CD4-positive, alpha-beta T cell treated with Interleukin-10 for 1 hour (primary cell): ENCODE data around the gene EPN1.
A peak's percentile ranks its signal among the peaks of the same experiment; 100 is the strongest.

ENCODE experiments used
- DNase-seq: peaks from one replicate; pipeline ENCODE4 v3.0.0-alpha.2; 2020

The EPN1 gene

DNA sequence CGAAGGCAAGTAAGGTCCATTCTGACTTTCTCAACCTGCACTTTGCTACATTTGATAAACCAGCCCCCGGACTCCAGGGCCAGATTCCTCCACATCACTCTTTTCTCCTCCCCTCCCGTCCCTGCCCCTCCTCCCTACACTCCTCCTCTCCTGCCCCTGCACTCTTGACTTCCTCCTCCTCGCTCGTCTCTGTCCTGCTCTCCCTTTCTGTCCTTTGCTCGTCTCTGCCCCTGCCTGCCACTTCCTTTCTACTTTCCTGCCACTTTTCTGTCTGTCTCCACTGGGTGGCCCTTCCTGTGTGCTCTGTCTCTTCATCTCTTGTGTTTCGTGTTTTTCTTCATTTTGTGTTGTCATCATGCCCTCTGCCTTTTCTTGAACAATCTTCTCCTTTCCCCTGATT, 13.2 kb upstream of the EPN1 start:
- DNase-seq: no peak

DNA sequence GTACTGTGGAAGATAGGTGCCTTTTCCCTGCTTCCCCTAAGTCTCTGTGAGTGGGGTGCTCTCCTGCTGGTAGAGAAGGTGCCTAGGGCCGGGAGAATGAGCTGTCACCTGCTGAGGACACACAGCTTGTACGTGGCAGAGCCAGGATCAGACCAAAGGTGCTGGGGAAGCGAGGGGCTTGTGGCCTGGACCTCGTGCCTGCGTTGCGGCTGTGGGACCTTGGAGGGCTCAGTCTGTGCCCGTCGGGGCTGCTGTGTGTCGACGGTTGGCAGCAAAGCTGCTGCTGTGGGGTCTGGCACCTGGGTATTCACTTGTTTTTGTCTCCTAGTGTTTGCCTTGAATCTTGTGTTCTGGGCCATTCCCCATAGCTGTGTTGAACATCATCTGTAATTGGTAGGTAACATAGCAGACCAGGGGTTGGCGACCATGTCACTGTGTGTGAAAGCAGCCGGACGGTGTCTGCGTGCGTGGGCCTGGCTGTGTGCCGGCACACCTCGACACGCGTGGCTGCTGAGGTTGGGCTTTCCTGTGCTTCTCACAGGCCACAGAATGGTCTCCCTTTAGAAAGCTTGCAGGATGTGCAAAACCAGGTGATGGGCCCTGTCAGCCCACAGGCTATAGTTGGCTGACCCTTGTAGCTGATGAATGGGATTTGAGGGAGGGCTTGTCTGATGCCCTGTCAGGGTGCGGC, 11.0 kb upstream of the EPN1 start:
- DNase-seq: no peak

DNA sequence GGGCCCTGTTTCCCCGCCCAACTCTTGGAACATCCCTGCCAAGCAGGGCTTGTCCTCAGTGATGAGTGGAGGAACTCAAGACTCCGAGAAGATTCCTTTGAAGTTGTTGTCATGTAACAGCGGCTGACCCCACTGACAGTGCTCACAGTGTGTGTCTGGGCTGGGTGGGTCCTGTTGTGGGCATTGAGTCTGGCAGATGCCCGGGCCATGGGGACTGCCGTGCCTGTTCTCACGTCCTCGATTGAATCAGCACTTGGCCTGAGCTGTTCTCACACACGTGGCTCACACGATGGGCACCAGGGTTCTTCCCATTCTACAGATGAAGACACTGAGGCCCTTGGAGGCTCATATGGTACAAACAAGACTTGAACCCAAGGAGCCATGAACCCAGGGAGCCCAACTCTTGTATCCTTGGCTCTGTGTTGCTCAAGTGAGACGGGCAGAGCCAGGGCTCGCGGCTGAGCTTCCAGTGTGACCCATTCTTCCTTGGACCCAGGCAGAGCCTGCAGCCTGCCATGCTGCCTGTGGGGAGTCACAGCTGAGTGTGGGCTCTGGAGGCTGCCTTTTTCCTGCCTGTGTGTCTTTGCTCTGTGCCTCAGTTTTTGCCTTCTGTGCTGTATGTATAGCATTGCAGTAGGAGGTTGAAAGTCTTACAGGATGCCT, 8.6 kb upstream of the EPN1 start:
- DNase-seq: no peak

DNA sequence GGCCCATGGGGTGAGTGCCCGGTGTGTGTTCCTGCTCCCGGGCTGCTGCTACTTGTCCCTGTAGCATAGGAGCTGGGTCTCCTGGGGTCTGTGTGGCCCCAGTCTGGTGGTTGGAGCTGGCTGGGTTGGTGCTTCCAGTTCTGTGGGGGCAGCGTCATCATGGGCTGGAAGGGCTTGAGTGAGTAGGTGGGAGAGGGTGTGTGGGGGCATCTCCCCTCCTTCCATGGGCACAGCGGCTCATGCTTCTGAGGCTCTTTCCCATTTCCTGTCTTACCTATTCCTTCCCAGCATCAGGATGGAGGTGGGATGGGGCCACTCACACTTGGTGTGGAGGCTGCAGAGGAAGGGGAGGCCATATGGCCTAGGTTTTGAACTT, 8.0 kb upstream of the EPN1 start:
- no peak for DNase-seq

DNA sequence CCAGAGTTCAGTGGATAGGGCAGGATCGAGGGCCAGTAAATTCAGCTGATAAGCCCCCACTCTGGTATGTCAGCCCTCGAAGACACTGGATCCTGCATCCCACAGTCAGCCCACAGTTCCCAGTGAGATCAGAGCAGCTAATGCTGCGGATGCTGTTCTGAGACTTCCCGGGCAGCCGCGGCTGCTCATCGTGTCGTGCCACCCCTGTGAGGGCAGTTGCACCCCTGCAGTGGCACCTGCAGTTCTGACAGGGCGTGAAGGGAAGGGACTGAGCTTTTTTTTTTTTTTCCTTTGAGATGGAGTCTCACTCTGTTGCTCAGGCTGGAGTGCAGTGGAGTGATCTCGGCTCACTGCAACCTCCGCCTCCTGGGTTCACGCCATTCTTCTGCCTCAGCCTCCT, 7.5 kb upstream of the EPN1 start:
- no peak for DNase-seq

DNA sequence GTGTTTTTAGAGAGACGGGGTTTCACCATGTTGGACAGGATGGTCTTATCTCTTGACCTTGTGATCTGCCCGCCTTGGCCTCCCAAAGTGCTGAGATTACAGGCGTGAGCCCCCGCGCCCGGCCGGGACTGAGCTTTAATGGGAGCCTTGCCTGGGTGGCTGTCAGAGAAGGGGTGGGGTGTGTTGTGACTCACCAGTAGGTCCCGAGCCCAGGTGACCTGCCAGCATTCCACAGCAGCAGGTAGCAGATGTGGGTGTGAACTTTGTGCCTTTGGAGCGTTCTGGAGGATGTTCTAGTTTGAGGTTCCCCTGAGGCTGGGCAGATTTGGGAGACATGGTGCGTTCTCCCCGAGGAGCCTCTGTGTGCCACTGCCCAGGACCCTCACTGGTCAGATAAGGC, 7.1 kb upstream of the EPN1 start:
- DNase-seq: no peak

DNA sequence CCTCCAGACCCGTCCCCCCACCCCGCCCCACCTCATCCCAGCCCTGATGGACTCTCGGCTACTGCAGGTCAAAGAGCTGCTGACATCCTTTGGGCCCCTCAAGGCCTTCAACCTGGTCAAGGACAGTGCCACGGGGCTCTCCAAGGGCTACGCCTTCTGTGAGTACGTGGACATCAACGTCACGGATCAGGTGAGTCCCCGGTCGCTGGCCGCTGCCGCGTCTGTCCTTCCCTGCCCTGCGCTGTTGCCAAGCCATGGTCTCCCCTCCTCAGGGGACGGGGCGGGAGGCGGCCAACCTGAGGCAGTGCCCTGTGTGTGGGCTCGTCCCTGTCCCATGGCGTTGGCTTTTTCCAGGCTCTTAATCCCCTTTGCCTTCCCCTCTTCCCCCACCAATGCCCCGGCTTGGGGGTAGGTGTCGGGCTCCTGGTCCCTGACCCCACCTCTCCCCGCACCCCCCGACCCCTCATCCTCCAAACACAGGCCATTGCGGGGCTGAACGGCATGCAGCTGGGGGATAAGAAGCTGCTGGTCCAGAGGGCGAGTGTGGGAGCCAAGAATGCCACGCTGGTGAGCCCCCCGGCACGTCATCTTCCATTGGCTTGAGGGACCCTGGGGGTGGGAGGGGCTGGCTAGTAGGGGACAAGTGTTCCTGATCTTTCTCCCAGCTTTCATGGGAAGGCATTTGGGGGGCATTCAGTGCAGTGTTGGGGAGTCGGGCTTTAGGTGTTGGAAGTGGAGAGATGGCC, 6.2 kb upstream of the EPN1 start:
- DNase-seq: no peak

DNA sequence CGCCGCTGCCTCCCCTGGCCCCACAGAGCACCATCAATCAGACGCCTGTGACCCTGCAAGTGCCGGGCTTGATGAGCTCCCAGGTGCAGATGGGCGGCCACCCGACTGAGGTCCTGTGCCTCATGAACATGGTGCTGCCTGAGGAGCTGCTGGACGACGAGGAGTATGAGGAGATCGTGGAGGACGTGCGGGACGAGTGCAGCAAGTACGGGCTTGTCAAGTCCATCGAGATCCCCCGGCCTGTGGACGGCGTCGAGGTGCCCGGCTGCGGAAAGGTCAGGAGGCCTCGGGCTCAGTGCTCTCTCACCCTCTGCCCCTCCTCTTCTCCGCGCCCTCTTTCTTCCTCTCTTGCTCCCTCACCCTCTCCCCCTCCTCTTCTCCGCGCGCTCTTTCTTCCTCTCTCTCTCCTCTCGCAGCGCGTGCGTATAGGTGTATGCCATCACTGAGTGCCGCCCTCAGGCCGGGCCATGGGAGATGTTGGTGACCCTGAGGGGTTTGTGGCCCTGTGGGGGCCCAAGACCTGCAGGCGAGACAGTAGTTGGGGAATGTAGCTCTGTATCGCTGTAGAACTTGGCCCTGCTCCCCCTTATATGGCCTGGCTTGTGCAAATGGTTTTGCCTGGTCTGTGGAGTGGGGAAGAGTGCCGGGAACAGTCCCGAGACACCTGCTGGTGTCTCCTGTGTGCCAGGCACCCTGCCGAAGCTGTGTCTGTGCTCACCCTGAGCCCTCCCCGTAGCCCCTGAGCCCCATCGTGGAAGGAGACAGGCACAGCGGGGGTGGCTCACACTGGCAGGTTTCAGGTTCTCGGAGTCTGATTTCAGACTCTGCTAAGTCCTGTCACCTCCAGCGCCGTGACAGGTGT, 5.4 kb upstream of the EPN1 start:
- DNase-seq: no peak

DNA sequence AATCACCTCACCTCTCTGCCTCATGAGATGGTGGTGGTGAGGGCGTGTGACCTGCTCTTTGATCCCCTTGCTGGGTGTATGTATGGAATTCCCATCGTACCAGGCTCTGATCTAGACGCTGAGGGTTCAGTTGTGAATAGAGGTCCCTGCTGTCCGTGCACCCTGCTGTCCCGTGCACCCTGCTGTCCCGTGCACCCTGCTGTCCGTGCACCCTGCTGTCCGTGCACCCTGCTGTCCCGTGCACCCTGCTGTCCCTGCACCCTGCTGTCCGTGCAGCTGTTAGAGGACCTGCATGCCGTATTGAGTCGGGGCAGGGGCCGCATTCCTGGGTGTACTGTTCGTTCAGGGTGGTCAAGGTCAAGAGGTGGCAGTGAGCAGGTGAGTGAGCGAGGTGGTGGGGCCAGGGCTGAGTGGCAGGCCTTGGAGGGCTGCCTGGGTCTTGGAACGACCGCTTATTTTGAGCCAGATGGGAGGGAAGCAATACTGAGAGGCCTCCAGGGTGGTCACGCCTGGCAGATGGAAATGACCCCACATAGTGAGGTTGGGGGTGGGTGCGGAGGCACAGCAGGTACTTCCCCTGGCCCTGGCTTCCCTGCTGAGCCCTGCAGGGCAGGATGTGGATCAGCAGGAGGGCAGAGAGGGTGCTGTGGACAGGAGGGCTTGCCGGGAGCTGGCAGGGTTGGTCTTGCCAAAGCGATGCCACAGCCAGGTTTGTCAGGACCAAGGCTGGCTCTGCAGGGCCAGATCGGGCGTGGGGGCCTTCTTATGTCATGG, 4.6 kb upstream of the EPN1 start:
- DNase-seq: no peak

DNA sequence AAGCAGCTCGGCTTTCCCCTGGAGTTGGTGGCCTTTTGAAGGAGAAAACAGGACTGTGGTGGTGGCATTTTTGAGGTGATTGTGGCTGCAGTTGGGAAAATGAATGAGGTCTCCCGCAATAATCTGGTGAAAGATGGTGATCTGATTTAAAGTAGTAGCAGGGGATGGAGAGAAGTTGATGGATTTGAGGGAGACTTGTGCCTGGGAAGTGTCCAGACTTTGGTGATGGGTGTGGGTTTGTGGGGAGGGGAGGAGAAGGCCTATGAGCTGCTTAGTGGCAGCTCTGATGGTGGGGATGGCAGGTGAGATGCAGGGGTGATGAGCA, 4.0 kb upstream of the EPN1 start:
- DNase-seq: no peak

DNA sequence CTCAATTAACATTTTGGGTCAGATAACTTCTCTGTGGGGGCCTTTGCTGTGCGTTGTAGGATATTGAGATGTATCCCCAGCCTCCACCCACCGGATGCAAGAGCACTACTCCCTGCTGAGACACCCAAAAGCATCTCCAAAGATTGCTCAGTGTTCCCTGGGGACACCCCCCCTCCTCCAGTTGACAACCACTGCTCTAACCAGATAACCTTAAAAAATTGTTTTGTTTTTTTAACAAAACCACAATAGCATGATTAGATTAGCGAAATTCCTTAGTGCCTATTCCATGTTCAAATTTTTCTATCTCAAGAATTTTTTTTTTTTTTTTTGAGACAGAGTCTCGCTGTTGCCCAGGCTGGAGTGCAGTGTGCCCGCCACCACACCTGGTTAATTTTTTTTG, 2.6 kb upstream of the EPN1 start:
- DNase-seq: no peak

DNA sequence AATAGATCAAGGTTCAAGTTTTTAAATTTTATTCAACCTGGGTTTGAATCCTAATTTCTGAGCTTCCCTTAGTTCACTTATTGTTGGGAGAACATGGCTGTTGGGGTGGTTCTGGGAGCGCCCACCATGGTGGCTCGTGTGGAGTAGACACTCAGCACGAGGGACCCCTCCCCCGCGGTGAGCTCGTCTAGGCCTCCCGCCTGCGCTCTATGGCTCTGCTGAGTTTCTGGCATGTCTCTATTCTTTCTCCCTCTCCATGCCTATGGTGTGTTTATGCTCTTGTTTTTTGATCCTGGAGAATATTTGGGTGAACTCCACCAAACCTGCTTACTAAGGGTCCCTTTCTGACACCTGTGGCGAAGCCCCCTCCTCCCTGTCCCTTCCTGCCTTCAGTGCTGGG, 1.6 kb upstream of the EPN1 start:
- no peak for DNase-seq

DNA sequence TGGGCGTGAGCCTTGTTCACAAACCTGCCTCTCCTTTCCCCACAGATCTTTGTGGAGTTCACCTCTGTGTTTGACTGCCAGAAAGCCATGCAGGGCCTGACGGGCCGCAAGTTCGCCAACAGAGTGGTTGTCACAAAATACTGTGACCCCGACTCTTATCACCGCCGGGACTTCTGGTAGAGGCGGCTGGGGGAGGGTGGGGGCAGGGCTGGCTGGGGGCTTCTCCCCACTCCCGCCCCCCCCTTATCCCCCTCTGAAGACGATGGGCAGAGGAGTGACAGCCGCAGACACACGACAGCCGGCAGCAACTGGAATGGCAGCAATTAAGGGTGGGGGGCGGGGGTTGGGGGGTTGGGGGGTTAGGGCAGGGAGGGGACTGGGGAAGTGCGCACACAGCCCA, 1.1 kb upstream of the EPN1 start:
- DNase-seq: no peak

DNA sequence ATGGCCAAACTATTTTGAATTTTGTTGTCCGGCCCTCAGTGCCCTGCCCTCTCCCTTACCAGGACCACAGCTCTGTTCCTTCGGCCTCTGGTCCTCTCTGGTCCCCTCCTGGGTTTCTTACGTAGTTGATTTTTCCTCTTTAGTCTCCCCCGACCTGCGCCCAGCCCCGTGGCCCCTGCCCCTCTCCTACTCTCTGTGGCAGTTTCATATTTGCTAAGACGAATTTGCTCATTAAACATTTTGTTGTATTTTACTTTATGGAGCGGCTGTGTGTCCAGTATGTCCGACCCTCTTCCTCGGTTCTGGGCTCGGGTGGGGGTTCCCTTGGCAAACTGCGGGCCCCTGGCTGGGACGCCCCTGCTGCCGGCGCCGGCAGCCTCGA, 576 bp upstream of the EPN1 start:
- no peak for DNase-seq

DNA sequence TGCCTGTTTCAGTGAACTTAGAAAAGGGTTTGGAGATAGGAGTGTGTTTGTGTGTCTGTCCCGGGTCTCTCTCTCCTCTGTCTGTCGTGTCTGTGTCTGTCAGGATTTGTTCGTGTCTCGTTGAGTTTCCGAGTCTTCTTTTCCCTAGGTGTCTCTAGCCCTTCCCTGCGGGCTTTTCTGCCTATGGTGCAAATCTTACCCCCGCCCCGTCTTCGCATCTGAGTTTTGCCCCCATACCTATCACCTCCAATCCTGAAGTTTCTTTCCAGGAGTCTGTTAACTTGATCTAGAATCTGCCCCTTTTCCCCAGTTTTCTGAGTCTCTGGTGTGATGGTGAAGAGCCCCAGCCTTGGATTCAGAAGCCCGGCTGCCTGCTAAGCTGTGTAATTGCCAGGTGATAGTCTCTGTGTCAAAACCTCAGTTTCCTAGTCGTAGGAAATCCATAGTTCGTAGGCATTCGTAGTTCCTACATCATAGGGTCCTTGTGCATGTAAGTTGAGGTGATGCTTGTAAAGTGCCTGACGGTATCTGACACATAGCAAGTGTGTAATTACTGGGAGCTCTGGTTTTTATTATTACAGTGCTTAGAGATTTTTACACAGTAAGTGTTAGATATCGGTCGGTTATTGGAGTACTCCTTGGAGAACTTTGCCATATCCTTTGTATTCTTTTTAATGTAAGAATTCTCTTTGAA, 782 bp downstream of the EPN1 start:
- DNase-seq: no peak

DNA sequence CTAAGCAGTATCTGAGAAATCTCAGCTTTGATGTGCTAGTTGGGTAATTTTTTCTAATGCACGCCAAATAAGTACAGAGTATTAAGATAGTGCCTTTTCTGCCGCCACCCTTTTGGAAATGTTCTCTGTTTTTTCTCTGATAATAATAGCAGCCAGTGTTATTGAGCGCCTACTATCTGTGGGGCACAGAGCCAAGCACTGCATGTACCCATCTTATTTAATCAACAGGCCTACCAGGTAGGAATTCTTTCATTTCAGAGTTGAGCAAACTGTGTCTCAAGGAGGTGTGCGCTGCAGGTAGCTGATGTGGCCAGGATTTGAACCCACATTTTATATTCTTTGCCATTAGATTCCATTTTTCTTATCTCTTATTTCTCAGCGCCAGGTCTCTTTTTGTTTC, 1.4 kb downstream of the EPN1 start:
- DNase-seq: no peak

DNA sequence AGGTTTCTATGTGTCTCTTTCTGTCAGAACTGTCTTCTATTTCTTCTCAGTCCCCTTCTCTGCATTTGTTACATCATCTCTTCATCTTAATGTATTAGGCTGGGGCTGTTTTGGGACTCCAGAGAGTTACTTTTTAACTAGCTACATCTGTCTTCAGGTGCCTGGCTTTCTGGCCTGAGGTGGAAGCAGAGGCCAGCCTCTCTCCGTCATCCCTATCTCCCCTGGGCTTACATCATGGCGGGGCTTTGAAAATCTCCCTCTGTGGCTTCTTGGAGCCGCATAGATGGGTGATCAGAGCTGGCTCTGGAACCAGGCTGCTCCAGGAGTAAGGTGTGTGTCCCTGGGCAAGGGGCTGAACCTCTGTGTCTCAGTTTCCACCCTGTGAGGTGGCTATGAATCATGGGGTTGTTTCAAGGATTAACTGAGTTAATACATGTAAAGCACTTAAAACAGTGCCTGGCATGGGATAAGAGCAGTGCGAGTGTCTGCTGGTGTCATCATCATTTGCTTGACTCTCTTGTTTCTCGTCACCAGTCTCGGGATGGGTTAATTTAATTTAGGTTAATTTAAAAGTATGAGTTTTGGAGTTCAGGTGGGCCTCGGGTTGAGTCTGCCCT, 2.0 kb downstream of the EPN1 start:
- no peak for DNase-seq

DNA sequence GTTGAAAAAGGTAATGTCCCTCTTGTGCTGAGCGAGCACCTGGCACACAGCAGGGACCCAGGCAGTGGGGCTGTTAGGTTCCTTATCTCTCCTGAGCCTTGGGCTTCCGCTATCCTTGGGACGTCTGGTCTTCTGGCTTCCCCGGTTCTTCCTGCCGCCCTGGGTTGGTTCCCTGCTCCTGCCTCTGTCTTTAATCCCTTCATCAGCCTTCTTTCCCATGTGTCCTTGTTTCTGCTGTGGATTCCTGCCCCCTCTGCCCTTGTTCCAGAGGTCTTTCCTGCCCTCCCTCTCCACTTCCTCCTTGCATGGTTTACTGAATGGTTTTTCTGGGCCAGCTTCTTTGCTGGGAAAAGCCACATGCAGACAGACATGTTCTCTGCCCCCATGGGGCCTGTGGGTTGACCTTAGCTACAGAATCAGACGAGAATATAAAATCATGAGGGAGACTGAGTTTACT, 2.6 kb downstream of the EPN1 start:
- no peak for DNase-seq

DNA sequence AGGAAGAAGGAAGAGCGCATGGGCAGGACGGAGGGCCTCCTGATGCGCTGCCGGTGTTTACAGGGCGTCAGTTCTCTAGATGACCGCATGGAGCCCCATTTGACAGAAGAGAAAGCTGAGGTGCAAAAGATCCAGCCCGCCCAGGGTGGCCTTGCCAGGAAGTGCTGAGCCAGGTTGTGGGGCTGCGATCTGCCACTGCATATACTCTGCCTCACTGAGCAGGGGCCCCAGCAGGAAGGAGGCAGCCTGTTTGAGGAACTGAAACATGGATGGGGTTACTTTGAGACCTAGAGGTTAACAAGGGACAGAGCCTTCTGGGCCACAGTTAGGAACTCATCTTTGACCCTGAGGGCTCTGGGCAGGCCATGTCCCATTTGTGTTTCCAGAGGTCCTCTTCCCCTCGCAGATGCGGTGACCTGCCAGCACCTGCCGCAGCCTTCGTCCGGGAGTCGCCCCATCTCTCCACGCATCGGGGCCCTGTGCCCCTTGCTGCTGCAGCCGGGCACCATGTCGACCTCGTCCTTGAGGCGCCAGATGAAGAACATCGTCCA, 3.2 kb downstream of the EPN1 start:
- DNase-seq: peak; percentile 32

DNA sequence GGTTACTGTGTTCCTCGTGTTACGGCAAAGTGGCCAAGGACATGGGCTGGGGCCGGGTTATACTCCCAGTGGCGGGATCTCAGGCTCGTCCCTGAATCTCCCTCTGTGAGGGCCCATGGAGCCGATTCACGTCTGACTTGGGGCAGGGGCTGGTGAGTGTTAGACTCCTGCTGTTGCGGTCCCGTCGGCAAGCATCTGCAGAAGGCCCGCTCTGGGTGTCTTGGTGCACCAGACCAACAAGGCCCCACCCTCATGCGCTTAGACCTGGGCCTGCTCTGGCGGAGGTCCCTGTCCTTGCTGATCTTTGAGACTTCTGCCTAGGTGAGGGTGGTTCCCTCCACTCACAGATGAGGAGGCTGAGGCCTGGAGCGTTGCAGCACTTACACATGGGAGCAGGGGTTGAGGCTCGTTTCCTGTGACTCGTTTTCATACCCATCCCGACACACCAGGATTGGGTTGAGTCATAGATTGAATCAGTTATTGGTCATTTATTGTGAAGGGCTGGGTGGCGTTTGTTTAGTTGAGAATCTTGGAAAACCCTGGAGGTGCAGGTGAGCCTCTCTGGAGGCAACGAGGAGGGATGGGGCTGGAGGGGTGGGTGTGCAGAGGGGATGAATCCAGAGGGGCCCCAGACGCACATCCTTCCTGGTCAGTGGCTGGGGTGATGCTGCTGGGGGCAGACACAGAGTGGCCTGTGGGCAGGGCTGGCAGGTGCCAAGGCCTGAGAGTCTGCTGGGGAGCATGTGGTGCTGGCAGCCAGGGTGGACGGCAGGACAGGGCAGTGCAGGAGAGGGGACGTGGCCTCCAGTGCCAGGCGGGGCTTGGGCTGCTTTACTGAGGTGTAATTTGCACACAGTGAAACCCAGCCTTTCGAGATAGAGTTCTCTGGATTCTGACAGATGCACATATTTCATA, 4.6 kb downstream of the EPN1 start:
- DNase-seq: no peak
